Keratinocyte (primary cell): ENCODE data around the gene ZNRF1. TPM values are rescaled to one million over a fixed set of nuclear protein-coding genes. Genes with fewer than 3 reads are reported as not detected.

Source experiments
- DNase-seq: peaks from one replicate; pipeline ENCODE4 v3.0.0-alpha.2; 2011; ENCODE audit warnings: low read depth, missing footprints, low spot score
- FAIRE-seq: peaks from 2 replicates; lab custom pipeline; 2011; peaks lifted over from hg19 to GRCh38; lab: Jason Lieb, UNC
- H2AFZ ChIP-seq: 2 replicates; pipeline ENCODE4 v1.6.0; 2012; ENCODE audit warnings: low read length, control low read depth, inconsistent platforms; ENCODE audit not compliant: control insufficient read depth
- H3K27ac ChIP-seq: 2 replicates; pipeline ENCODE4 v1.5.1; 2011; ENCODE audit warnings: low read length; ENCODE audit not compliant: control insufficient read depth, insufficient read depth
- H3K27me3 ChIP-seq: 3 replicates; pipeline ENCODE4 v1.6.0; 2011; ENCODE audit warnings: low read length; ENCODE audit not compliant: control insufficient read depth, insufficient read depth; ENCODE audit errors: extremely low read depth
- H3K36me3 ChIP-seq, 2 experiments: 2 replicates in 1 of 2; 3 replicates in 1 of 2; pipeline ENCODE4 v1.5.1; 2011; ENCODE audit warnings: low read length in 2 of 2, mild to moderate bottlenecking in 1 of 2; ENCODE audit not compliant: control insufficient read depth in 2 of 2, insufficient read depth in 2 of 2; ENCODE audit errors: extremely low read depth in 1 of 2
- H3K4me1 ChIP-seq: 3 replicates; pipeline ENCODE4 v1.5.1; 2011; ENCODE audit warnings: low read length; ENCODE audit not compliant: control insufficient read depth, insufficient read depth; ENCODE audit errors: extremely low read depth
- H3K4me2 ChIP-seq: 3 replicates; pipeline ENCODE4 v1.6.0; 2011; ENCODE audit warnings: low read depth, low read length; ENCODE audit not compliant: control insufficient read depth, insufficient read depth; ENCODE audit errors: extremely low read depth
- H3K4me3 ChIP-seq, 3 experiments: fragments of 200-600 bp in 1 of 3; sonication (generic) in 1 of 3; 2 replicates in 2 of 3; 3 replicates in 1 of 3; pipeline ENCODE4 v1.5.1; 2011 to 2016; ENCODE audit warnings: low read length in 3 of 3, mild to moderate bottlenecking in 3 of 3, control low read depth in 2 of 3, inconsistent platforms in 1 of 3, low read depth in 1 of 3, mixed read lengths in 1 of 3, mixed run types in 1 of 3, moderate library complexity in 1 of 3; ENCODE audit not compliant: control insufficient read depth in 2 of 3, insufficient read depth in 2 of 3; ENCODE audit errors: extremely low read depth in 1 of 3
- H3K79me2 ChIP-seq: 2 replicates; pipeline ENCODE4 v1.6.0; 2012; ENCODE audit warnings: low read length; ENCODE audit not compliant: control insufficient read depth, insufficient read depth
- H3K9ac ChIP-seq: 3 replicates; pipeline ENCODE4 v1.6.0; 2011; ENCODE audit warnings: low read length; ENCODE audit not compliant: control insufficient read depth, insufficient read depth; ENCODE audit errors: extremely low read depth
- H3K9me1 ChIP-seq: 3 replicates; pipeline ENCODE4 v1.6.0; 2011; ENCODE audit warnings: low read length; ENCODE audit not compliant: control insufficient read depth, insufficient read depth; ENCODE audit errors: extremely low read depth
- H3K9me3 ChIP-seq: 2 replicates; pipeline ENCODE4 v1.5.1; 2012; ENCODE audit warnings: low read depth, low read length; ENCODE audit not compliant: control insufficient read depth
- H4K20me1 ChIP-seq: 3 replicates; pipeline ENCODE4 v1.6.0; 2011; ENCODE audit warnings: low read length; ENCODE audit not compliant: control insufficient read depth, insufficient read depth; ENCODE audit errors: extremely low read depth
- EZH2 ChIP-seq: IDR thresholded peaks from one replicate; pipeline ENCODE4 v1.6.1; 2012; ENCODE audit warnings: inconsistent platforms, mild to moderate bottlenecking, low read length, moderate library complexity
- dilution Hi-C: fragments of 300-500 bp; cut with MboI; formaldehyde crosslinking; loops from one replicate; pipeline ENCODE4 v1.7.0; 2020; ENCODE audit warnings: low sequenced_read_pairs; ENCODE audit not compliant: extremely low pct_ligation_motif_present
- polyA plus RNA-seq, 5 experiments: library from polyadenylated mRNA; depleted of rRNA in 3 of 5; stranded (reverse) in 3 of 5; stranded (forward) in 1 of 5; unstranded in 1 of 5; fragments of >200 nt; gene quantifications; 1 replicate in 1 of 5; 2 replicates in 3 of 5; 3 replicates in 1 of 5; pipeline versions ENCODE4 v1.2.1 to v1.2.3, GENCODE V29; 2011 to 2012; ENCODE audit warnings: missing spikeins in 2 of 5, low read depth in 1 of 5, low replicate concordance in 1 of 5
- TF ChIP-seq, protein P1 (sequence below), 3 experiments: IDR thresholded peaks in 1 of 3; conservative IDR thresholded peaks in 1 of 3; optimal IDR thresholded peaks in 1 of 3; 2 replicates in 2 of 3; 3 replicates in 1 of 3; pipeline versions ENCODE3 to v1.5.1; 2011; ENCODE audit warnings: low read length in 3 of 3, mild to moderate bottlenecking in 3 of 3, moderate library complexity in 2 of 3, control low read depth in 1 of 3, inconsistent platforms in 1 of 3; ENCODE audit not compliant: insufficient read depth in 2 of 3; ENCODE audit errors: extremely low read depth in 1 of 3

ZNRF1 gene
- polyA plus RNA-seq, 1 donor (not counting 4 experiments of a cell fraction or from before 2014, with no cell fraction given), result 19.1 TPM

- H2AFZ ChIP-seq, result no peak overlapping the region
- H4K20me1 ChIP-seq, result no peaks in the 10 kb centered on the region
- H3K4me1 ChIP-seq, result peaks cover 38% of the 10 kb centered on the region
- FAIRE-seq (no peak), DNase-seq (no peak)
- dilution Hi-C loops, result no loop called here
- H3K9ac ChIP-seq, result no peak overlapping the region
- no peak for TF ChIP-seq EZH2
- TF ChIP-seq, protein P1, sequence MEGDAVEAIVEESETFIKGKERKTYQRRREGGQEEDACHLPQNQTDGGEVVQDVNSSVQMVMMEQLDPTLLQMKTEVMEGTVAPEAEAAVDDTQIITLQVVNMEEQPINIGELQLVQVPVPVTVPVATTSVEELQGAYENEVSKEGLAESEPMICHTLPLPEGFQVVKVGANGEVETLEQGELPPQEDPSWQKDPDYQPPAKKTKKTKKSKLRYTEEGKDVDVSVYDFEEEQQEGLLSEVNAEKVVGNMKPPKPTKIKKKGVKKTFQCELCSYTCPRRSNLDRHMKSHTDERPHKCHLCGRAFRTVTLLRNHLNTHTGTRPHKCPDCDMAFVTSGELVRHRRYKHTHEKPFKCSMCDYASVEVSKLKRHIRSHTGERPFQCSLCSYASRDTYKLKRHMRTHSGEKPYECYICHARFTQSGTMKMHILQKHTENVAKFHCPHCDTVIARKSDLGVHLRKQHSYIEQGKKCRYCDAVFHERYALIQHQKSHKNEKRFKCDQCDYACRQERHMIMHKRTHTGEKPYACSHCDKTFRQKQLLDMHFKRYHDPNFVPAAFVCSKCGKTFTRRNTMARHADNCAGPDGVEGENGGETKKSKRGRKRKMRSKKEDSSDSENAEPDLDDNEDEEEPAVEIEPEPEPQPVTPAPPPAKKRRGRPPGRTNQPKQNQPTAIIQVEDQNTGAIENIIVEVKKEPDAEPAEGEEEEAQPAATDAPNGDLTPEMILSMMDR (optimal IDR thresholded peaks at IDR 0.05 in 1 of 3, IDR thresholded peaks at IDR 0.05 in 1 of 3, conservative IDR thresholded peaks at IDR 0.05 in 1 of 3; ENCODE audit: extremely low read depth in 1 of 3, insufficient read depth in 2 of 3, low read length in 3 of 3), result no peak
- no peak overlapping the region for H3K4me3 ChIP-seq
- no peaks in the 10 kb centered on the region for H3K9me3 ChIP-seq
- no peaks in the 10 kb centered on the region for H3K79me2 ChIP-seq
- H3K27me3 ChIP-seq, result no peaks in the 10 kb centered on the region
- peaks cover 2 to 7% of the 10 kb centered on the region in 2 experiments for H3K36me3 ChIP-seq
- H3K4me2 ChIP-seq, result no peak overlapping the region
- no peak overlapping the region for H3K27ac ChIP-seq
- H3K9me1 ChIP-seq, result peaks cover 9% of the 10 kb centered on the region
Measured at GRCh38 chr16:75095204-75095621, 96.4 kb downstream of the ZNRF1 start.

GRCh38 chr16:75096656-75097055 lies 97.8 kb downstream of the ZNRF1 start:
- no peaks in the 10 kb centered on the region for H3K9me3 ChIP-seq
- DNase-seq (no peak), FAIRE-seq (peak; percentile 57)
- H3K27ac ChIP-seq, result no peak overlapping the region
- H3K27me3 ChIP-seq, result no peaks in the 10 kb centered on the region
- no peak for TF ChIP-seq EZH2
- TF ChIP-seq, protein P1 (optimal IDR thresholded peaks at IDR 0.05 in 1 of 3, IDR thresholded peaks at IDR 0.05 in 1 of 3, conservative IDR thresholded peaks at IDR 0.05 in 1 of 3; ENCODE audit: extremely low read depth in 1 of 3, insufficient read depth in 2 of 3, low read length in 3 of 3), result peak; percentile 48 to 87 (median 74)
- peak overlapping the region; percentile 37 for H3K4me2 ChIP-seq
- H3K79me2 ChIP-seq, result no peaks in the 10 kb centered on the region
- H4K20me1 ChIP-seq, result no peaks in the 10 kb centered on the region
- H3K9me1 ChIP-seq, result peaks cover 12% of the 10 kb centered on the region
- H2AFZ ChIP-seq, result no peak overlapping the region
- dilution Hi-C loops, result no loop called here
- H3K4me3 ChIP-seq, result no peak overlapping the region
- peaks cover 38% of the 10 kb centered on the region for H3K4me1 ChIP-seq
- no peak overlapping the region for H3K9ac ChIP-seq
- peaks cover 2 to 7% of the 10 kb centered on the region in 2 experiments for H3K36me3 ChIP-seq
